NT2/D1 (cell line): Measurements from ENCODE around the gene PUDP.

ENCODE experiments used
- SUZ12 ChIP-seq: IDR thresholded peaks from 2 replicates; pipeline ENCODE4 v1.6.1; 2011; ENCODE audit not compliant: insufficient read length, insufficient read depth; ENCODE audit errors: extremely low read depth
- YY1 ChIP-seq: IDR thresholded peaks from 2 replicates; pipeline ENCODE4 v1.6.1; 2011; ENCODE audit not compliant: insufficient read length, insufficient read depth

DNA sequence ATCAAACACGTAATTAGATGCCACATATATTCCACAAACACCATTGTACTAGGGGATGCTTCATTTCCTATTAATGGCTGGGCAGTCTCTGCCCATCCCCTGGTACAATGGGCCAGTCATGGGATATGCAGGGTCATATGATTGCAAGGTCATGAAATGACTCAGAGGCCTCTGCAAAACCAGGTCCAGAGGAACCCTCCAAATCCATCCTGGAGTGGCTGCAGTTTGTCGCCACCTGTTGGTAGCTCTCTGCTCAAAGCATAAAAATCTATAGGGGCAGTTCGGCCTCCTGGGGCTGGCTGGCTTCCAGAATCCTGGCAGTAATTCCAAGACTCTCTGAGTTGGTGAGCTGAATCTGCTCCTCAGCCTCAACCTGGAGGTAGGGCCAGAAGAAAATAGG is 22.9 kb upstream of the PUDP start:
- TF ChIP-seq YY1 (no peak), SUZ12 (no peak)
